Measurements from ENCODE around the gene ASS1. TPM values are rescaled to one million over a fixed set of nuclear protein-coding genes. Genes with fewer than 3 reads are reported as not detected.

The ASS1 gene
- total RNA-seq, 1 donor from 2014 or later = 29.1 TPM

DNA sequence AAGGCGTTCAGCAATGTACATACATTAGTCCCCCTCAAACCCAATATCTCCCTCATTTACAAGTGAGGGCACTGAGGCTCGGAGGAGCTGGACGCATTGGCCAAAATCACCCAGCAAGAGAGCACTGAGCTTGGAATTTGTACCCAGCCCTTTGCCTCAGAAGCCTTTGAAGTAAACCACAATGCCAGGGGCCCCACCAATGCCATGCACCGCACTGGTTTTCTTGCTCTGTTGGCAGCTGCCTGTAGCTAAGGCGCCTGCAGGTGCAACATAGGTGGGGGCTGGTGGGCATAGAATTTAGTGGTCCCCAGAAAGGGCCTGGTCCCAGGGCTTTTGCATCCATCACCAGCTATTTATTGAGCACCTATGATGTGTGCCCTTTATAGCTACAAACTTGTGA, 97.3 kb downstream of the ASS1 start:
- Mint-ChIP-seq H3K27me3 (peaks cover 47% of the 10 kb centered on the region), H3K9me3 (no peaks in the 10 kb centered on the region)
- DNase-seq (ENCODE audit: extremely low spot score, unreplicated experiment) = no peak

DNA sequence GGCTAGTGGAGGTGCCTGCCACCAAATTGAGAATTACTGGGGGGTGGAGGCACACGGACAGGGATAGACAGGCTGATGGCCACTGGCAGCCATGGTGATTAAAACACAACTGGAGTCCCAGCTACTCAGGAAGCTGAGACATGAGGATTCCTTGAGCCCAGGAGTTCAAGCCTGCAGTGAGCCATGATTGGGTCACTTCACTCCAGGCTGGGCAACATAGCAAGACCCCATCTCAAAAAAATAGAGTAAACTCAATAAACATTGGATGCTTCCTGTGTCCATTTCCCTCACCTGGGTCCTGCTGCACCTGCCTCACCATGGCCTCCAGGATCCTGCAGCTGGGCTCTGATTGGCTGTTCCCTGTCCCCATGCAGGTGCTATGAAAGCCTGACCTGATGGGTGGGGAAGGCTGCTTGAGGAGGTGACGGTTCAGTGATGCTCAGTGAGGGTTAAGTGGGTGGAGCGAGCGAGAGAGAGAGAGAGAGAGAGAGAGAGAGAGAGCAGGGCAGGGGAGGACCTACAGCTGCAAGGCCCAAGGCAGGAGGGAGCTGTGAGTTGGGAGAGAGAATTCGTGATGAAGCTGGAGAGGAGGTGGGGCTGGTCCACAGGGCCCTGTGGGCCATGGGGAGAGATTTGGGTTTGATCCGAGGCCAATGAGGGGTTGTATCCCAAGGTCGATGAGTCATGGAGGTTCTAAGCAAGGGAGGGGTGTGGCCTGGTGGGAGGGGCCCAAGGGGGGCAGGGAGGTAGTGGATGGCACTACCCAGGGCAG, 97.9 kb downstream of the ASS1 start:
- H3K27ac Mint-ChIP-seq = no peak overlapping the region
- H3K4me1 Mint-ChIP-seq (ENCODE audit: unreplicated experiment) = peaks cover 15% of the 10 kb centered on the region
- no peak for DNase-seq (ENCODE audit: extremely low spot score, unreplicated experiment)
- H3K4me3 Mint-ChIP-seq = no peak overlapping the region
- TF ChIP-seq, protein P1, sequence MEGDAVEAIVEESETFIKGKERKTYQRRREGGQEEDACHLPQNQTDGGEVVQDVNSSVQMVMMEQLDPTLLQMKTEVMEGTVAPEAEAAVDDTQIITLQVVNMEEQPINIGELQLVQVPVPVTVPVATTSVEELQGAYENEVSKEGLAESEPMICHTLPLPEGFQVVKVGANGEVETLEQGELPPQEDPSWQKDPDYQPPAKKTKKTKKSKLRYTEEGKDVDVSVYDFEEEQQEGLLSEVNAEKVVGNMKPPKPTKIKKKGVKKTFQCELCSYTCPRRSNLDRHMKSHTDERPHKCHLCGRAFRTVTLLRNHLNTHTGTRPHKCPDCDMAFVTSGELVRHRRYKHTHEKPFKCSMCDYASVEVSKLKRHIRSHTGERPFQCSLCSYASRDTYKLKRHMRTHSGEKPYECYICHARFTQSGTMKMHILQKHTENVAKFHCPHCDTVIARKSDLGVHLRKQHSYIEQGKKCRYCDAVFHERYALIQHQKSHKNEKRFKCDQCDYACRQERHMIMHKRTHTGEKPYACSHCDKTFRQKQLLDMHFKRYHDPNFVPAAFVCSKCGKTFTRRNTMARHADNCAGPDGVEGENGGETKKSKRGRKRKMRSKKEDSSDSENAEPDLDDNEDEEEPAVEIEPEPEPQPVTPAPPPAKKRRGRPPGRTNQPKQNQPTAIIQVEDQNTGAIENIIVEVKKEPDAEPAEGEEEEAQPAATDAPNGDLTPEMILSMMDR (conservative IDR thresholded peaks at IDR 0.05) = no peak
- no peaks in the 10 kb centered on the region for H3K9me3 Mint-ChIP-seq
- H3K36me3 Mint-ChIP-seq = no peaks in the 10 kb centered on the region
- H3K27me3 Mint-ChIP-seq = peaks cover 43% of the 10 kb centered on the region

More for the DNA sequence above, 97.3 kb downstream of the ASS1 start:
- H3K36me3 Mint-ChIP-seq = no peaks in the 10 kb centered on the region
- H3K4me1 Mint-ChIP-seq (ENCODE audit: unreplicated experiment) = peaks cover 18% of the 10 kb centered on the region
- TF ChIP-seq, protein P1 (conservative IDR thresholded peaks at IDR 0.05) = no peak
- H3K27ac Mint-ChIP-seq = no peak overlapping the region
- no peak overlapping the region for H3K4me3 Mint-ChIP-seq

- DNase-seq (ENCODE audit: extremely low spot score, unreplicated experiment) = no peak
- TF ChIP-seq, protein P1 (conservative IDR thresholded peaks at IDR 0.05) = no peak
- H3K36me3 Mint-ChIP-seq = no peaks in the 10 kb centered on the region
- H3K4me3 Mint-ChIP-seq = no peak overlapping the region
- peaks cover 36% of the 10 kb centered on the region for H3K27me3 Mint-ChIP-seq
- peaks cover 10% of the 10 kb centered on the region for H3K4me1 Mint-ChIP-seq (ENCODE audit: unreplicated experiment)
- no peak overlapping the region for H3K27ac Mint-ChIP-seq
- H3K9me3 Mint-ChIP-seq = no peaks in the 10 kb centered on the region
Observed at GRCh38 chr9:130543368-130543767, 98.6 kb downstream of the ASS1 start.

DNA sequence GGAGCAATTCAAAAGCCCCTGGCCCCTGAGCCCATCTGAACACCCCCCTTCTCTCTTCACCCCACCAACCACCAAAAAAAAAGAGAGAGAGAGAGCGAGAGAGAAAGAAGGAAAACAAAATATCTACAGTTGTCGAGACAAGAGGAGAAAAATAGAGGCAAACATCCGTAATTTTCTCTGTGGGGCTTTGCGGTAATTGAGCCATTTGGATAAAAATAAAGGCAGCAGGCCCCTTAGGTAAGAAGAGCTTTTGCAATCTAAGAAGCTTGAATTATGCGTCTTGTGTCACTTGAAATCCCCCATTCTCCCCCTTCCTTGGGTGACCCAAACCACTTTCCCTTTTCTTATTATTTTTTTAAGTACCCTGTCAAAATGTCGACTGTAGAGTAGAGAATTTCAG, 99.1 kb downstream of the ASS1 start:
- H3K27me3 Mint-ChIP-seq = peaks cover 31% of the 10 kb centered on the region
- no peaks in the 10 kb centered on the region for H3K9me3 Mint-ChIP-seq
- no peak overlapping the region for H3K4me3 Mint-ChIP-seq
- no peaks in the 10 kb centered on the region for H3K36me3 Mint-ChIP-seq
- TF ChIP-seq, protein P1 (conservative IDR thresholded peaks at IDR 0.05) = no peak
- DNase-seq (ENCODE audit: extremely low spot score, unreplicated experiment) = no peak
- H3K4me1 Mint-ChIP-seq (ENCODE audit: unreplicated experiment) = peaks cover 10% of the 10 kb centered on the region
- H3K27ac Mint-ChIP-seq = no peak overlapping the region

- Mint-ChIP-seq H3K4me1 (ENCODE audit: unreplicated experiment) (peaks cover 10% of the 10 kb centered on the region), H3K27ac (no peak overlapping the region), H3K36me3 (no peaks in the 10 kb centered on the region), H3K9me3 (no peaks in the 10 kb centered on the region), H3K4me3 (no peak overlapping the region), H3K27me3 (peaks cover 29% of the 10 kb centered on the region)
- TF ChIP-seq, protein P1 (conservative IDR thresholded peaks at IDR 0.05) = no peak
- DNase-seq (ENCODE audit: extremely low spot score, unreplicated experiment) = no peak
Observed at GRCh38 chr9:130544364-130544763, 99.6 kb downstream of the ASS1 start.

Measured in type B pancreatic cell (in vitro differentiated cells).